HG03039 (cell line): ENCODE data around the gene METRN.

Experiments
- ATAC-seq: cut with Tn5 transposase; IDR thresholded peaks from one replicate; pipeline ENCODE4 v1.9.1; 2021; ENCODE audit warnings: mild to moderate bottlenecking, moderate library complexity; ENCODE audit not compliant: unreplicated experiment

The METRN gene

DNA sequence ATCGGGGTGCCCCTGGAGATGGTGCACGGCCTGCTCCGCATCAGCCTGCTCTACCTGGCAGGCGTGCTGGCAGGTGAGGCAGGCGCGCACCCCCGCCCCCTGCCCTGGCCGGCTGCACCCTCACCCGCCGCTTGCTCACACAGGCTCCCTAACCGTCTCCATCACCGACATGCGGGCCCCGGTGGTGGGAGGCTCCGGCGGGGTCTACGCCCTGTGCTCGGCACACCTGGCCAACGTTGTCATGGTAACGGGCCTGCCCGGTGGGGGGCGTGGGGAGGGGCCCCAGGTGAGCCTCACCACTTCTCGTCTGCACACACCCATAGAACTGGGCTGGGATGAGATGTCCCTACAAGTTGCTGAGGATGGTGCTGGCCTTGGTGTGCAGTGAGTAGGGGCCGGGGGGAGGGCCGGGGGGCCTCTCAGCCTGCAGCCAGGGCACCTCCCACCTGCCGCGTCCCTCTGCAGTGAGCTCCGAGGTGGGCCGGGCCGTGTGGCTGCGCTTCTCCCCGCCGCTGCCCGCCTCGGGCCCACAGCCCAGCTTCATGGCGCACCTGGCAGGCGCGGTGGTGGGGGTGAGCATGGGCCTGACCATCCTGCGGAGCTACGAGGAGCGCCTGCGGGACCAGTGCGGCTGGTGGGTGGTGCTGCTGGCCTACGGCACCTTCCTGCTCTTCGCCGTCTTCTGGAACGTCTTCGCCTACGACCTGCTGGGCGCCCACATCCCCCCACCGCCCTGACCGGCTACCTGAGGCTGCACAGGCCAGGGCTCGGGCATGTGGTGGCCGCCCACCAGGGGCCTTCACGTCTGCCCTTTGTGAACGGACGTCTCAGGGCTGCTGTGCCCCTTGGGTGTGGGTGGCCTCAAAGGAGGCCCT is 37.4 kb upstream of the METRN start:
- no peak for ATAC-seq

DNA sequence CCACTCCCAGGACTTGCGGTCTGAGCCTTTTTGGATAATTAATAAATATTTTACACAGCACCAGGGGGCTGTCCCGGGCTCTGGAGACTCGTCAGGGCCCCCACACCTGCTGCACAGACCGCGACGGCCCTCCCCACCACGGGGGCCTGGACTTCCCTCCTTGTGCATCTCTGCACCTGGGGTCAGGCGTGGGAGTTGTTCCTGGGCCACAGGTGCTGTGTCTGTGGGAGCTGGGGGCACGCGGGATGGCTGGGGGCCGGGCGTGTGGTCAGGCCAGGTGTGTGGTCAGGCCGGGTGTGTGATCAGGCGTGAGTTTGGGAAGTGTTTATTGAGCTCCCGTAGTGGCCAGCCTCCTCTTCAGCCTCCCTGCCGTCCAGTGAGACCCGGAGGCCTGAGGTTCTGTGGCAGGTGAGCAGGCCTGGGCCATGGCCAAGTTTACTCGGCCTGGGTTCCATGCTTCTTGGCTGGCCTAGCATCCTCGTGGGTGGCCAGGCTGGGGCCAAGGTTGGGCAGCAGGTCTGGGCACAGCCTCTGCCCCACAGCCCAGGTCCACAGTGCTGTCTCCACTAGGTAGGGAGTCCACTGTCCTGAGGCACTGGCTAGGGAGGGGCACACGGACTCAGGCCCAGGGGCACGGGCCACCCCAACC is 36.6 kb upstream of the METRN start:
- no peak for ATAC-seq

DNA sequence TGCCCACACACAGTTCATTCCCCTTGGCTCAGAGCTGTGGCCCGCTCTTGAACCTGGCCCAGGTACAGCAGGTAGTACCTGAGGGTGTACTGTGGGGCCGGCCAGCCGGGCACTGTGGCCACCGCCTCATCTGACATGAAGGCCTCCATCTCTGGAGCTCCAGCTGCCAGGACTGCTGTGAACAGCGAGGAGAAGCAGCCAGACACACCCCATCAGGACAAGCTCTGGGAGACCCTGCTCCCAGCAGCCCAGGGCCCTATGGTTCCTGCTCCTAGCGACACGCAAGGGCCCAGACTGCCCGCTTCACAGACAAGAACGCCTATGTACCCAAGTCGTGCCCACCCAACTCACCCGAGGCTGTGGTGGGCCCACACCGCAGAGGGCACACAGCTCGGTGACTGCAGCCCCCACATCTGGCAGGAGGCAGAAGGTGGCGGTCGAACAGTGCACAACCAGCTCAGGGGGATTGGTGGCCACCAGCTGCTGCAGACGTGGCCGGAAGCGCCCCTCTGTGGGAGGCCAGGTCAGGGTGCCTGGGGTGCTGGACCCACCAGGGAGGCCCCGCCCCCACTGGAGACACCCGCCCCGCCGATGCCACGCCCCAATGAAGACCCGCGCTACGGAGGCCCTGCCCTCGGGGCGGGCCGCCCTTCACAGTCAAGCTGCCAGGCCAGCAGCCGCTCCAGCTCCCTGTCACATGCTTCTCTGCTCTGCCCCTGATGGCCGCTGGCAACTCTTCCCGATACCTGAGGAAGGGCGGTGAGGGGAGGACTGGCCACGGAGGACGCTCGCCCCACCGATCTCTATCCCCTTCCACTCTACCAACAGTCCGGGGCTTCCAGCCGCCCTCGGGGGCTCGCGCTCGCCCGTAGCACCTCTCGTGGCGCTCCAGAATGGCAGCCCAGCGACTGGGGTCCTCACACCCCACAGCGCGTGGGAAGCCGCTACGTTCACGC is 35.8 kb upstream of the METRN start:
- no peak for ATAC-seq

DNA sequence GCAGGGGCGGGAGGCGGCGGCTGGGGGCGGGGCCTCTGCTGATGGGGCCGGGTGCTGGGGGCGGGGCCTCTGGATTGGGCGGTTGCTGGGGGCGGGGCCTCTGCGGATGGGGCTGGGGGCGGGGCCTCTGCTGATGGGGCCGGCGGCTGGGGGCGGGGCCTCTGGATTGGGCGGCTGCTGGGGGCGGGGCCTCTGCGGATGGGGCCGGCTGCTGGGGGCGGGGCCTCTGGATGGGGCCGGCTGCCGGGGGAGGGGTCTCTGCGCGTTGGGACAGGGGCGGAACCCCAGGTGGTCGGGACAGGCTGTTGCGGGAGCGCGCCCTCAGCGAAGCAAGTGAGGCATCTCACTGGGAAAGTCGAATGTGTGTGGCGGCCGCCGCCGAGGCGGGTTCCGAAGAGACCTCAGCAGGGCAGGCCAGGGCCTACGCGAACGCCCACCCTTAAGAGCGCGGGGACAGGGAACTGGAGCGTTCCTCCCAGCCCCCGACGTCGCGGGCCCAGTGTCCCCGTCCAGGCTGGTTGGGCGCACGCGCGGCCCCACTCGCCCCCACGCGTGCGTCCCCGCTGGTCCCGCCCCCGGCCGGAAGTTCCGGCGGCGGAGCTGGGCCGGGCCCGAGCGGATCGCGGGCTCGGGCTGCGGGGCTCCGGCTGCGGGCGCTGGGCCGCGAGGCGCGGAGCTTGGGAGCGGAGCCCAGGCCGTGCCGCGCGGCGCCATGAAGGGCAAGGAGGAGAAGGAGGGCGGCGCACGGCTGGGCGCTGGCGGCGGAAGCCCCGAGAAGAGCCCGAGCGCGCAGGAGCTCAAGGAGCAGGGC is 34.9 kb upstream of the METRN start, which contains the start of gene STUB1:
TSS of gene STUB1 (plus strand) at position 597 of the 811 bp plus-strand sequence. CDS start at position 713, 116 bp downstream.
- peak; percentile 33 for ATAC-seq

DNA sequence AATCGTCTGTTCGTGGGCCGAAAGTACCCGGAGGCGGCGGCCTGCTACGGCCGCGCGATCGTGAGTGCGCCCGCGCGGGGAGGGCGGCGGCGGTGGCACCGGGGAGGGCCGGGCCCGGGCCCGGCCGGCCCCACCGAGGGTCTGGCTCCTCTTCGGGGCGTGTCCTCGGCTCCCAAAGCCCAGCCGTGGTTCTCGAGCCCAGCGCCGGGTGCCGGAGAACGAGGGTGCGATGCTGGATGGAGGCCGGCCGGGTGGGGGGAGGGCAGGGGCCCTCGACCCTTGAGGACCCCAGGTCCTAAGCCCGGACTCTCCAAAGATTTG is 34.3 kb upstream of the METRN start:
- no peak for ATAC-seq

DNA sequence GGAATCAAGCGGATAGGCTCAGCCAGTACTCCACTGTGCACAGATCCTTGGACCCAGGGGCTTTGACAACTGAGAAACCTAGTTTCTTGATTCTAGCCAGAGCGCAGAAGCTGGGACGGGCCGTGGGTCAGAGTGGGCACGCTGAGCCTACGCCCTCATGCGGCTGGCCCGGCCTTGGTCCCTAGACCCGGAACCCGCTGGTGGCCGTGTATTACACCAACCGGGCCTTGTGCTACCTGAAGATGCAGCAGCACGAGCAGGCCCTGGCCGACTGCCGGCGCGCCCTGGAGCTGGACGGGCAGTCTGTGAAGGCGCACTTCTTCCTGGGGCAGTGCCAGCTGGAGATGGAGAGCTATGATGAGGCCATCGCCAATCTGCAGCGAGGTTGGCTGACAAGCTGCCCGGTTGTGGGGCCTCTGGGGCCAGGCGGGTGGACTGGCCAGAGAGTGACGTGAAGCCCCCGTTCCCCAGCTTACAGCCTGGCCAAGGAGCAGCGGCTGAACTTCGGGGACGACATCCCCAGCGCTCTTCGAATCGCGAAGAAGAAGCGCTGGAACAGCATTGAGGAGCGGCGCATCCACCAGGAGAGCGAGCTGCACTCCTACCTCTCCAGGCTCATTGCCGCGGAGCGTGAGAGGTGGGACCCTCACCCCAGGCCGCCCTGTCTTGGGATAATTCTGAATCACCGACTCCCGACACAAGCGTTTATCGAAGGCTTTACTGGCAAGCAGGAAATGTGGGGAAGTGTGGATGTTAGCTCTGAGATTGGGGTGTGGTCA is 33.8 kb upstream of the METRN start:
- ATAC-seq, result no peak

DNA sequence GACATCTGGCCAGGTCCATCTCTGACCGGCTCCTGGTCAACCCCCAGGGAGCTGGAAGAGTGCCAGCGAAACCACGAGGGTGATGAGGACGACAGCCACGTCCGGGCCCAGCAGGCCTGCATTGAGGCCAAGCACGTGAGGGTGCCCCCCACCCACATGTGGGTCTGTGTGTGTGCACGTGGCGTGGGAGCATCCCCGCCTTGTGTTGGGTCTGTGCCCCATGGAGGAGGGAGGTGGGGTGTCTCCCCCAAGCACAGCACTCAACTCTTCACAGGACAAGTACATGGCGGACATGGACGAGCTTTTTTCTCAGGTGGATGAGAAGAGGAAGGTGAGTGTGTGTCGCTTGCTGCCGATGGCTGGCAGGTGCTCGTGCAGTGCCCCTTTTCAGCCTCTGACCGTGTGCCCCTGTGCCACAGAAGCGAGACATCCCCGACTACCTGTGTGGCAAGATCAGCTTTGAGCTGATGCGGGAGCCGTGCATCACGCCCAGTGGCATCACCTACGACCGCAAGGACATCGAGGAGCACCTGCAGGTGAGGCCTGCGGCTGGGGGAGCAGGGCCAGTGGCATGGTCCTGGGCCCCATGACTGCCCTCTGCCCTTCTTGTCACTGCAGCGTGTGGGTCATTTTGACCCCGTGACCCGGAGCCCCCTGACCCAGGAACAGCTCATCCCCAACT is 33.0 kb upstream of the METRN start:
- ATAC-seq, result no peak

DNA sequence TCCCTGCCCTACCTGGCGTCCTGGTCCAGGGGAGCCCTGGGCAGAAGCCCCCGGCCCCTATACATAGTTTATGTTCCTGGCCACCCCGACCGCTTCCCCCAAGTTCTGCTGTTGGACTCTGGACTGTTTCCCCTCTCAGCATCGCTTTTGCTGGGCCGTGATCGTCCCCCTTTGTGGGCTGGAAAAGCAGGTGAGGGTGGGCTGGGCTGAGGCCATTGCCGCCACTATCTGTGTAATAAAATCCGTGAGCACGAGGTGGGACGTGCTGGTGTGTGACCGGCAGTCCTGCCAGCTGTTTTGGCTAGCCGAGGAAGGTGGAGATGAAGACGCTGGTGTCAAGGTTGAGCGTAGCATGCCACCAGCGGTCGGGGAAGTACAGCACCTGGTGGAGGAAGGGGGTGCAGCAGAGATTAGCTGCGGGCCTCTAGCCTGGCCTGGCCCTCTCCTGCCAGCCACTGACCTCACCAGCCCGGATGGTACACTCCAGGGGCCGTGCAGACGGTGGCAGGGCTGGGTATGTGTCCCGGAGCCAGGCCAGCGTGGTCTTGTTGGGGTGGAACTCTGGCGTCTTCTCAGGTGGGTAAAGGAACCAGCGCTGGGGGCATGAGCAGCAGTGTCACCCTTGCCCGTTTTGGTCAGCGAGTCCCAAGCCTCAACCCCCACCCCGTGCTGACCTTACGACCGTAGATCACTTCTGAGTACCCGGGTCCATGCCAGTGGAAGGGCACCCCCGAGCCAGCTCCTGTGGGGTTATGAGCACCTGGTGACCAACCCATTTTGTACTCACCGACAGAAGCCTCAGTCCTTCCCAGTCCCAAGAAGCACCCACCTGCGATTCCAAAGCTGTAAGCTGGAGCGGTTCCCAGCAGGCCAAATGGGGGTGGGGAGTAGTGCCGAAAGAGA is 32.2 kb upstream of the METRN start:
- ATAC-seq, result no peak

DNA sequence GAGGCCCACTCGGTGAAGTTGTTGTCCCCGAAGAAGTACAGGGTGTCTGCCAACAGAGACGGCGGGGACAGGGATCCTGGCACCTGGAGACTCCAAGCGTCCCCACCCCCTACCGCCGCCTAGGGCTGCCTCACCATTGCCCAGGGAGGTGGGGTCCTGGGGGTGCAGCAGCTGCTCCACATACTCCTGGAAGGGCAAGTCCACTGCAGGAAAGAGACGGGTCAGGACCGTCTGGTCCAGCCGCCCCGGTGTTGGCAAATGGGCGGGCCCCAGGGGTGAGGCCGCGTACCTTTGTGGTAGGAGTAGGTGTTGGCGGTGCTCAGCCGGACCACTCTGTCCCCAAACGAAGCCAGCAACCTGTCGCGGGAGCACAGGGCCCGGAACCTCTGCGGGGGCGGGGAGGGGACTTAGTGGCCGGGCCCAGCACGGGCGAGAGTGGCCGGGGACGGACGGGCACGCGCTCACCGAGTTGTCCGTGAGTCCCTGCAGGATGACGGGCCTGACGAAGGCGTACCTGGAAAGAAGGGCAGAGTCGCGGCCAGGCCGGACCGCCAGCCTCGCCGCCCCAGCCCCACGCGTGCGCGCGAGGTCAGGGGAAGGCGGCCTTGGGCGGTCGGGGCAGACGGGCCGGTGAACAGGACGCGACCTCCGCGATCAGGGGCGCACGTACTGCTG is 31.4 kb upstream of the METRN start:
- ATAC-seq, result peak; percentile 1

DNA sequence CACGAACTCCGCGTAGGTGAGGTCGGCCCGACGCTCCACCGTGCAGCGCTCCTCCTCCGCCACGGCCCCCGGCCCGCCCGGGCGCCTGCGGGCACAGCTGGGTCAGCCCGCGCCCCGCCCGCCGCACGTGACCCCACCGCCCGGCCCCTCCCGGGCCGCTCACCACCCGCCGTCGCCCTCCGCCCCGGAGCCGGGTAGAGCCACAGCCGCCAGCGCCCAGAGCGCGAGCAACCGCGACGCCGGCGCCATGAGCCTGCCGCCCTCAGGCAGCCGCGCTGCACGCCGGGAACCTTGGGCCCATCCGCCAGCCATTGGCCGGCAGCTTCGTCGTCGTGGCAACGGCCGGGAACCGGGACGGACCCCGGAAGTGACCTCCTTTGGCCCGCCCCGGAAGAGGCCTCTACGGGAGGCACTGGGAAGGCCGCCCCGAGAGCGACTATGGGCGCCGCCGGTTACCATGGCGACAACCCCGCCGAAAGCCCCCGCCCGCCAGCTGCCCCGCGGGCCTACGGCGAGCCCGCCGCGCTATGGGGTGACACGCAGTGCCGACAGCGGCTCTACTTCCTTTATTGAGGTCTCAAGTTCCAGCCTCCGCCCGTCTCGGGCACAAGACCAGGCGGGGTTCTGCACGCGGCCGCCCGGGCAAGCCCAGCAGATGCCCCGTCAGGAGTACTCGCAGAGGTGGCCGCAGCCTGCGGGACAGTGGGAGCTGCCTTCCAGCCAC is 30.7 kb upstream of the METRN start, which contains the start of gene JMJD8:
TSS of gene JMJD8 (minus strand) at position 264 of the 724 bp plus-strand sequence. CDS start at position 249, 15 bp downstream.
- ATAC-seq, result peak; percentile 51

DNA sequence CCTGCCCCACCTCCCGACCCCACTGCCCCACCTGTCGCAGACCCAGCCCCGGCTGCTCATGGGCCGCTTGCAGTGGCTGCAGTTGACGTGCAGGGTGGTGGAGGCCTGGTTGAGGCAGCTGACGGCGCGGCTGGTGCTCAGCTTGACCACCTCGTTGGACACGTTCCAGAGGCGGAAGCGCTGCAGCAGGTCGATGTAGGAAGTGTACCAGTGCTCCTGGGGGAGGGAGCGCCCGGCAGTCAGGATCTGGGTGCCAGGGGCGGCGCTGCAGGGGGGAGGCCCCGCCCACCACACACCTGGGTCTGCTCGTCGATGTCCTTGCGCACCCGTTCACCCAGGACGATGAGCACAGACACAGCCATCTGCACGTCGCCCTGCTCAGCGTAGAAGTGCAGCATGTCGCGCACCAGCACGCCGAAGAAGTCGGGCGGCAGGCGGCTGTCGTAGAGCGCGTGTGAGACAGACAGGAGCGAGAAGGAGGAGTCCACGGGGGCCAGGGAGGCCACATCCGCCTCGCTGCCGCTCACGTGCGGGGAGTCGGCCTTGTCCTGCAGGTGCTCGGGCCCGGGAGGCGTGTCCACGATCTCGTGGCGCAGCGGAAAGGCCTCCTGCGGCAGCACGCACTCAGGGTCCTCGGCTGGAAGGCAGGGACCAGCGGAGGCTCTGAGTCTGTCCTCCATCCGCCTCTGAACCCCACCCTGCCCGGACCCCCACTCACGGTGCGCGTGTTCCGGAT is 29.8 kb upstream of the METRN start:
- no peak for ATAC-seq

DNA sequence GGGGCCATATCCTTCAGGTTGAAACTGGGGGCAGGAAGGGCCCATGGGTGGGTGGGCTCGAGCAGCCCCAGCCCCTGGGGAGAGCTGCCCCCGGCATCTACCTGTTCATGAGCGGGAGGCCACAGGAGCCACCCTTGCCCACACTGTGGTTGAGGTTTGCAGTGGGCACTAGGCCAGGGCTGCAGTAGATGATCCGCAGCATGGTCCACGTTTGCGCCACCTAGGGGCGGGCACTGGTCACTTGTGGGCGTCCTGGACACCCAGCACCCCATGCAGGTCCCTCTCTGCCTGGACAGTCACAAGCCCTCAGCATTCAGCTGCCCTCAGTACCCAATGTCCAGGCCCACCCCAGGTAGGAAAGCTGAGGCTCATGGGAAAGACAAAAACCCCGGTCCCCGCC is 29.0 kb upstream of the METRN start:
- no peak for ATAC-seq

DNA sequence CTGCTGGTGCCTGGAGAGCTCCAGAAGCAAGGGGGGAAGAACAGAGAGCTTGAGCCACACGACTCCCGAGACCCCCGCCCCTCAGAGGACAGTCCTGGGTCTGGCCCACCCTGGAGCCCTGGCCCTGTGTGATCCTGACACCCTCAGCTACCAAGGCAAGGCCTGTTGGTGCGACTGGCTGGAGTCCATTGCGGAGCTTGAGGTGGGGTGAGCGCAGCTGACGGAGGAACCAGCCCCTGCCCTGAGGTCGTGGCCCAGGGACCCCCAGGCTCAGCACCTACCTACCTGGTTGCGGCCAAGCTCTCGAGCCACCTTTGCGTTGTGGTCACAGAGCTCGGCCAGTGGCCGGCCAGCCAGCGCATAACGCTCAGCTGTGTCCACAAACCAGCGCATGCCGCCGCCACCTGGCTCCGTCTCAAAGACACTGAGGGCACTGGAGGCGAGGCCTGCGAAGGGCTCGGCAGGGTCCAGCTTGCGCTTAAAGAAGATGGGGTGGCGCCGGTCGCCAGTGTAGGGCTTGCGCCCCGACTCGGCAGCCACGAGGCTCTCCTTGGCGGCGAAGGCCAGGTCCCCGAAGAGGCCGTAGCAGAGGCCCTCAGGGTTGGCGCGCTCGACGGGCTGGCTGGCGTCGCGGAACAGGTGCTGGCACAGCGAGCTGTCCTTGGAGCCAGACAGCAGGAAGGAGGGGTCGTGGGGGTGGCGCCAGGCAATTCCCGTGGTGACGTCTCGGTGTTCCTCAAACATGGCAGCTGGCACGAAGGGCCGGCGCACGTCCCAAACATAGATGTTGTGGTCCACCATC is 28.3 kb upstream of the METRN start:
- no peak for ATAC-seq

DNA sequence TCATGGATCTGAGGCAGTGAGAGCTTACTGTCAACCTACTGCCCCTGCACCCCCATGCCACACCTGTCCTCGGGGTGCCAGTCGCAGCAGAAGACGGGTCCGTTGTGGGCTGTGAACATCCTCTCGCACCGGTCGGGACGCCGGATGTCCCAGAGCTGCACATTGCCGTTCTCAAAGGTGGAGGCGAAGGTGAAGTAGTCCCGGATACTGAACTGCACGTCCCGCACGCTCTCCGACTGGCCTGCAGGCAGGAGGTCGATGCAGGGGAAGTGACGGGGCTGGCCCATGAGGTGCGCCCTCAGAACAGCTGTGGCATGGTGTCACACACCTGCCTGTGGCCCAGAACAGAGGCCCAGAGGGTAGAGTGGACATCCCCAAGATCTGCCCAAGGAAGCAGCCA is 27.4 kb upstream of the METRN start:
- no peak for ATAC-seq

DNA sequence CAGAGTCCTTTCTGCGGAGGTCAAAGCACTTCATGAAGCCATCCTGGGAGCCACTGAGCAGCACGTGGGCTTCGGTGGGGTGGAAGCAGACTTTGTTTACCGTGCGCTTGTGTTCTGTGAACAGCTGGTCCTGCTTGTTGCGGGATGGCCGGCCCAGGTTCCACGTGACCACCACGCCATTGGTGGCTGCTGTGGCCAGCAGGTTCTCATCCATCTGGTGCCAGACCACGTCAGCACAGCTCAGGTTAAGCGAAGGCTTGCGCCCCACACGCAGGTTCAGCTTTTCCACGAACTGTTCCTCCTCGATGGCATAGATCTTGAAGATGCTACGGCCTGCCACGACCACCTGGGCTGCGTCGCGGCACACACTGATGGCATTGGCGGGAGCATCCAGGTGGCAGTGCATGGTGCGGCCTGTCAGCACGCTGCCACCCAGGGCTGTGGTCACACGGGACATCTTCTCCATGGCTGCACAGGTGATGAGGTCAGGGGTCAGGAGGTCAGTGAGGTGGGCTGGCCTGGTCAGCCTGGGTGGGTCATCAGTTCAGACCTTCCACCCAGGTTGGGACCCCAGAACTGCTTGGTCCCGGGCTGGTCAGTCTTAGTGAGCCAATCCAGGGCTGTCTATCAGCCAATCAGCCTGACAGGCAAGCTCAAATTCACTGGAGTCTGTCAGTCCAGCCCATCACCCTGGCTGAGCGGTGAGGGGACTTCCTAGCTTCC is 25.6 kb upstream of the METRN start:
- ATAC-seq, result no peak
